Lower lobe of right lung (tissue), 2 donors: Measurements from ENCODE around the gene IGLL5. TPM values are rescaled to one million over a fixed set of nuclear protein-coding genes. Genes with fewer than 3 reads are reported as not detected.

Experiments
- ATAC-seq, 2 donors: fragments of 200-7000 bp; cut with Tn5 transposase; one replicate each; pipeline ENCODE4 v1.9.1; 2020 to 2022; ENCODE audit warnings: mild to moderate bottlenecking in 2 of 2, moderate library complexity in 2 of 2
- DNase-seq: peaks from one replicate; pipeline ENCODE4 v3.0.0-alpha.2; 2020
- H3K27ac ChIP-seq: fragments of 200-600 bp; one replicate; pipeline ENCODE4 v1.8.0; 2022
- H3K27me3 ChIP-seq: fragments of 200-600 bp; one replicate; pipeline ENCODE4 v1.8.0; 2022; ENCODE audit warnings: low read depth
- H3K36me3 ChIP-seq: fragments of 200-600 bp; one replicate; pipeline ENCODE4 v1.8.0; 2022; ENCODE audit warnings: mild to moderate bottlenecking
- H3K4me1 ChIP-seq: fragments of 200-600 bp; one replicate; pipeline ENCODE4 v1.8.0; 2022
- H3K4me3 ChIP-seq: fragments of 200-600 bp; one replicate; pipeline ENCODE4 v1.8.0; 2022; ENCODE audit warnings: mild to moderate bottlenecking
- H3K9me3 ChIP-seq: fragments of 200-600 bp; one replicate; pipeline ENCODE4 v1.8.0; 2022
- intact Hi-C: fragments of 100-400 bp; cut with DNase I; formaldehyde crosslinking; loops from one replicate; pipeline ENCODE4 v1.11.0; 2022
- long read RNA-seq: library from polyadenylated mRNA; unstranded; transcript quantifications from one replicate; pipeline ENCODE4 v2.0.0, GENCODE V29; 2021
- total RNA-seq: library from RNA; stranded (reverse); fragmentation: NEBNext Ultra II Directional; extraction: Animal tissue kit (Norgen Biotek cat#: 25700); gene quantifications from one replicate; pipeline ENCODE4 v1.2.1, GENCODE V29; 2021
- TF ChIP-seq, protein P1 (sequence below): fragments of 200-600 bp; IDR thresholded peaks from one replicate; pipeline ENCODE4 v1.8.0; 2022; ENCODE audit warnings: antibody characterized with exemption, mild to moderate bottlenecking
- donor health status: DM: no; HTN: yes; CAD: no; lungs with severe emphysema.

The IGLL5 gene
- total RNA-seq, result 11.1 TPM
- long read RNA-seq, partial matches to known transcripts, result 0 of 3 reads
- long read RNA-seq, other reads (novel, unspliced or antisense), result 1 of 3 reads

DNA sequence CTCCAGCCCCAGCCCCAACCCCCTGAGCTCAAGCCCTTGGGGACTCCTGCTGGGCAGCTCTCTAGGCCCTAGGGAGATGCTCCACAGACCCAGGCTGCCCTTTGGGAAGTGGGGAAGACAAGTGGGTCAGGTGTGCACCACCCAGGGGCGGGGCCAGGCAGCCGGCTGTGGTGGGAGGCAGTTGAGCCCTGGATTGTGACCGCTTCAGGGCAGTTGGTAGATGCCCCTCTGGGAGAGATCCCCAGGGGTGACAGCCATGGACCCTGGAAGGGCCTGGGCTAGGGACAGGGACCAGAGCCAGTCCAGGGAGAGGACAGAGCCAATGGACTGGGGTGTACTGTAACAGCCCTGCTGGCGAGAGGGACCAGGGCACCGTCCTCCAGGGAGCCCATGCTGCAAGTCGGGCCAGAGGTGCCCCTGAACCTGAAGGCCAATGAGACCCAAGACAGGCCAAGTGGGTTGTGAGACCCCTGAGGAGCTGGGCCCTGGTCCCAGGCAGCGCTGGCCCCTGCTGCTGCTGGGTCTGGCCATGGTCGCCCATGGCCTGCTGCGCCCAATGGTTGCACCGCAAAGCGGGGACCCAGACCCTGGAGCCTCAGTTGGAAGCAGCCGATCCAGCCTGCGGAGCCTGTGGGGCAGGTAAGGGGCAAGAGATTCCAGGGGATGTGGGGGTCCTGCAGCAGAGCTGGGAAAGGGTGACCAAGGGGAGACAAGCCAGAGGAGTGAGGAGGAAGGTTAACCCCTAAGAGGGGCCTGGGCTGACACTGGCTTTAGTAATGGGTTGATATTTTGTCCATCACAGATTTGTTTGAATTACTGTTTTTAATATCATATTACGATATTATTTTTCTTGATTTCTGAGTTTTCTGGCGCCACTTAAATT, at the start of gene IGLL5:
Gene IGLL5, plus strand, starts transcription at position 196 of the 883 bp plus-strand sequence. Its CDS starts 238 bp downstream, at position 434.
- no peak for ATAC-seq
- no peak within 1 kb of the TSS for H3K4me3 ChIP-seq

GRCh38 chr22:22838148-22838786, 49.3 kb upstream of the IGLL5 start:
- H3K4me1 ChIP-seq, result no peaks in the 10 kb centered on the region
- no peaks in the 10 kb centered on the region for H3K27me3 ChIP-seq
- DNase-seq (no peak), ATAC-seq (no peak)
- intact Hi-C loops, result no loop called here
- H3K27ac ChIP-seq, result no peak overlapping the region
- no peaks in the 10 kb centered on the region for H3K36me3 ChIP-seq
- no peaks in the 10 kb centered on the region for H3K9me3 ChIP-seq
- no peak overlapping the region for H3K4me3 ChIP-seq
- TF ChIP-seq, protein P1, sequence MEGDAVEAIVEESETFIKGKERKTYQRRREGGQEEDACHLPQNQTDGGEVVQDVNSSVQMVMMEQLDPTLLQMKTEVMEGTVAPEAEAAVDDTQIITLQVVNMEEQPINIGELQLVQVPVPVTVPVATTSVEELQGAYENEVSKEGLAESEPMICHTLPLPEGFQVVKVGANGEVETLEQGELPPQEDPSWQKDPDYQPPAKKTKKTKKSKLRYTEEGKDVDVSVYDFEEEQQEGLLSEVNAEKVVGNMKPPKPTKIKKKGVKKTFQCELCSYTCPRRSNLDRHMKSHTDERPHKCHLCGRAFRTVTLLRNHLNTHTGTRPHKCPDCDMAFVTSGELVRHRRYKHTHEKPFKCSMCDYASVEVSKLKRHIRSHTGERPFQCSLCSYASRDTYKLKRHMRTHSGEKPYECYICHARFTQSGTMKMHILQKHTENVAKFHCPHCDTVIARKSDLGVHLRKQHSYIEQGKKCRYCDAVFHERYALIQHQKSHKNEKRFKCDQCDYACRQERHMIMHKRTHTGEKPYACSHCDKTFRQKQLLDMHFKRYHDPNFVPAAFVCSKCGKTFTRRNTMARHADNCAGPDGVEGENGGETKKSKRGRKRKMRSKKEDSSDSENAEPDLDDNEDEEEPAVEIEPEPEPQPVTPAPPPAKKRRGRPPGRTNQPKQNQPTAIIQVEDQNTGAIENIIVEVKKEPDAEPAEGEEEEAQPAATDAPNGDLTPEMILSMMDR, result no peak

More for the DNA sequence above, at the start of gene IGLL5:
- Histone ChIP-seq H3K36me3 (no peaks in the 10 kb centered on the region), H3K27me3 (peaks cover 8% of the 10 kb centered on the region), H3K27ac (no peak within 1 kb of the TSS), H3K9me3 (no peaks in the 10 kb centered on the region), H3K4me1 (no peaks in the 10 kb centered on the region)
- intact Hi-C loops, result no loop called here
- TF ChIP-seq, protein P1, result no peak
- DNase-seq, result no peak

GRCh38 chr22:22839570-22840314, 47.9 kb upstream of the IGLL5 start:
- ATAC-seq, result no peak
- DNase-seq, result no peak
- H3K4me3 ChIP-seq, result no peak overlapping the region
- no peaks in the 10 kb centered on the region for H3K4me1 ChIP-seq
- TF ChIP-seq, protein P1, result no peak
- H3K36me3 ChIP-seq, result no peaks in the 10 kb centered on the region
- intact Hi-C loops, result no loop called here
- H3K9me3 ChIP-seq, result no peaks in the 10 kb centered on the region
- no peaks in the 10 kb centered on the region for H3K27me3 ChIP-seq
- no peak overlapping the region for H3K27ac ChIP-seq

- Histone ChIP-seq H3K4me3 (no peak overlapping the region), H3K27me3 (no peaks in the 10 kb centered on the region), H3K4me1 (no peaks in the 10 kb centered on the region), H3K27ac (no peak overlapping the region), H3K9me3 (no peaks in the 10 kb centered on the region), H3K36me3 (no peaks in the 10 kb centered on the region)
- ATAC-seq (no peak), DNase-seq (no peak)
- intact Hi-C loops, result no loop called here
- TF ChIP-seq, protein P1, result no peak
These were observed 46.8 kb upstream of the IGLL5 start for GRCh38 chr22:22840780-22841179.

GRCh38 chr22:22841598-22841997, 46.0 kb upstream of the IGLL5 start:
- Histone ChIP-seq H3K36me3 (no peaks in the 10 kb centered on the region), H3K27ac (no peak overlapping the region), H3K4me3 (no peak overlapping the region), H3K4me1 (no peaks in the 10 kb centered on the region), H3K27me3 (no peaks in the 10 kb centered on the region), H3K9me3 (no peaks in the 10 kb centered on the region)
- no peak for ATAC-seq
- no peak for DNase-seq
- intact Hi-C loops, result no loop called here
- TF ChIP-seq, protein P1, result no peak
